GM04504 (cell line): ENCODE data around the gene PTPRN2.

Source experiments
- DNase-seq: peaks from one replicate; pipeline ENCODE4 v3.0.0-alpha.2; 2012; ENCODE audit warnings: low read depth

PTPRN2 gene

GRCh38 chr7:157881048-157881771, 706.4 kb downstream of the PTPRN2 start:
- DNase-seq = no peak

- DNase-seq = no peak
These were observed 708.2 kb downstream of the PTPRN2 start for GRCh38 chr7:157879391-157879790.

- no peak for DNase-seq
These were observed 710.1 kb downstream of the PTPRN2 start for GRCh38 chr7:157877298-157878090.

- DNase-seq = no peak
These were observed 710.9 kb downstream of the PTPRN2 start for GRCh38 chr7:157876469-157877285.

- DNase-seq = no peak
These were observed 712.1 kb downstream of the PTPRN2 start for GRCh38 chr7:157875230-157876179.

- DNase-seq = no peak
These were observed 712.8 kb downstream of the PTPRN2 start for GRCh38 chr7:157874870-157875229.

- no peak for DNase-seq
These were observed 713.3 kb downstream of the PTPRN2 start for GRCh38 chr7:157874208-157874816.

- DNase-seq = no peak
These were observed 714.0 kb downstream of the PTPRN2 start for GRCh38 chr7:157873664-157874063.

GRCh38 chr7:157873181-157873580, 714.4 kb downstream of the PTPRN2 start:
- no peak for DNase-seq

- DNase-seq = no peak
These were observed 715.2 kb downstream of the PTPRN2 start for GRCh38 chr7:157872447-157872846.

GRCh38 chr7:157871681-157872080, 715.9 kb downstream of the PTPRN2 start:
- DNase-seq = no peak

GRCh38 chr7:157870644-157871290, 716.9 kb downstream of the PTPRN2 start:
- no peak for DNase-seq

- DNase-seq = no peak
These were observed 717.8 kb downstream of the PTPRN2 start for GRCh38 chr7:157869793-157870192.

- DNase-seq = no peak
These were observed 719.8 kb downstream of the PTPRN2 start for GRCh38 chr7:157867685-157868305.

- DNase-seq = no peak
These were observed 721.2 kb downstream of the PTPRN2 start for GRCh38 chr7:157866336-157866924.

- no peak for DNase-seq
These were observed 722.1 kb downstream of the PTPRN2 start for GRCh38 chr7:157865351-157866165.

- DNase-seq = no peak
These were observed 722.7 kb downstream of the PTPRN2 start for GRCh38 chr7:157864911-157865310.

GRCh38 chr7:157863906-157864810, 723.5 kb downstream of the PTPRN2 start:
- DNase-seq = no peak
